Measurements from ENCODE around the gene INTS7. TPM values are rescaled to one million over a fixed set of nuclear protein-coding genes. Genes with fewer than 3 reads are reported as not detected.

INTS7 gene
- total RNA-seq, 2 donors from 2014 or later: 27.6 to 32.8 TPM

DNA sequence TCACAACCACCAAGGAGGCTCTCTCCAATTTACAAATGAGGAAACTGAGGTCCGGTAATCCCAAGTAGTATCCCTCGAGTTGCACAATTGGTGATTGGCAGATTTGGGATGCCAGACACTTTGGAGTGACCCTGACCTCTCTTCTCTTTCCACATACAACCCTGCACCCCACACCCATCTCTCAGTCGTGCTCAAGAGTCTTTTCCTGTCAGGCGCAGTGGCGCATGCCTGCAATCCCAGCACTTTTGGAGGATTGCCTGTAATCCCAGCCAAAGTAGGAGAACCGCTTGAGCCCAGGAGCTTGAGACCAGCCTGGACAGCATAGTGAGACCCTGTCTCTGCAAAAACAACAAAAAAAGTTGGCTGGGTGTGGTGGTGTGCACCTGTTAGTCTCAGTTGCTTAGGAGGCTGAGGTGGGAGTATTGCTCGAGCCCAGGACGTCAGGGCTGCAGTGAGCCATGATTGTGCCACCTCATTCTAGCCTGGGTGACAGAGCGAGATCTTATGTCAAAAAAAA lies 113.7 kb downstream of the INTS7 start:
- no peaks in the 10 kb centered on the region for H3K4me1 ChIP-seq (ENCODE audit: control insufficient read depth, insufficient read depth, low read length)
- TF ChIP-seq, protein P1, sequence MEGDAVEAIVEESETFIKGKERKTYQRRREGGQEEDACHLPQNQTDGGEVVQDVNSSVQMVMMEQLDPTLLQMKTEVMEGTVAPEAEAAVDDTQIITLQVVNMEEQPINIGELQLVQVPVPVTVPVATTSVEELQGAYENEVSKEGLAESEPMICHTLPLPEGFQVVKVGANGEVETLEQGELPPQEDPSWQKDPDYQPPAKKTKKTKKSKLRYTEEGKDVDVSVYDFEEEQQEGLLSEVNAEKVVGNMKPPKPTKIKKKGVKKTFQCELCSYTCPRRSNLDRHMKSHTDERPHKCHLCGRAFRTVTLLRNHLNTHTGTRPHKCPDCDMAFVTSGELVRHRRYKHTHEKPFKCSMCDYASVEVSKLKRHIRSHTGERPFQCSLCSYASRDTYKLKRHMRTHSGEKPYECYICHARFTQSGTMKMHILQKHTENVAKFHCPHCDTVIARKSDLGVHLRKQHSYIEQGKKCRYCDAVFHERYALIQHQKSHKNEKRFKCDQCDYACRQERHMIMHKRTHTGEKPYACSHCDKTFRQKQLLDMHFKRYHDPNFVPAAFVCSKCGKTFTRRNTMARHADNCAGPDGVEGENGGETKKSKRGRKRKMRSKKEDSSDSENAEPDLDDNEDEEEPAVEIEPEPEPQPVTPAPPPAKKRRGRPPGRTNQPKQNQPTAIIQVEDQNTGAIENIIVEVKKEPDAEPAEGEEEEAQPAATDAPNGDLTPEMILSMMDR (conservative IDR thresholded peaks at IDR 0.05): no peak
- no peaks in the 10 kb centered on the region for H3K36me3 Mint-ChIP-seq (ENCODE audit: low read depth)
- no peaks in the 10 kb centered on the region for H3K9me3 Mint-ChIP-seq
- H3K4me3 Mint-ChIP-seq: no peak overlapping the region
- H3K36me3 ChIP-seq (ENCODE audit: control insufficient read depth, insufficient read depth, low read length): no peaks in the 10 kb centered on the region
- H3K4me3 ChIP-seq (ENCODE audit: low read length): no peak overlapping the region
- no peaks in the 10 kb centered on the region for H3K4me1 Mint-ChIP-seq
- DNase-seq: no peak
- H3K27me3 Mint-ChIP-seq (ENCODE audit: insufficient read depth): peaks cover 10% of the 10 kb centered on the region
- no peaks in the 10 kb centered on the region for H3K27me3 ChIP-seq (ENCODE audit: control insufficient read depth, insufficient read depth, low read length, poor library complexity, severe bottlenecking)
- H3K9ac ChIP-seq (ENCODE audit: extremely low read depth, low read length, poor library complexity, severe bottlenecking): no peak overlapping the region
- H3K27ac ChIP-seq (ENCODE audit: low read depth, low read length): no peak overlapping the region
- no peak overlapping the region for H3K27ac Mint-ChIP-seq
- no peaks in the 10 kb centered on the region for H3K9me3 ChIP-seq (ENCODE audit: control insufficient read depth, low read length)
- 81 to 93% methylated on average over 8 to 9 of the region's 9 CpGs for WGBS, 2 experiments (ENCODE audit: insufficient coverage in 1 of 2, insufficient read length in 1 of 2)

DNA sequence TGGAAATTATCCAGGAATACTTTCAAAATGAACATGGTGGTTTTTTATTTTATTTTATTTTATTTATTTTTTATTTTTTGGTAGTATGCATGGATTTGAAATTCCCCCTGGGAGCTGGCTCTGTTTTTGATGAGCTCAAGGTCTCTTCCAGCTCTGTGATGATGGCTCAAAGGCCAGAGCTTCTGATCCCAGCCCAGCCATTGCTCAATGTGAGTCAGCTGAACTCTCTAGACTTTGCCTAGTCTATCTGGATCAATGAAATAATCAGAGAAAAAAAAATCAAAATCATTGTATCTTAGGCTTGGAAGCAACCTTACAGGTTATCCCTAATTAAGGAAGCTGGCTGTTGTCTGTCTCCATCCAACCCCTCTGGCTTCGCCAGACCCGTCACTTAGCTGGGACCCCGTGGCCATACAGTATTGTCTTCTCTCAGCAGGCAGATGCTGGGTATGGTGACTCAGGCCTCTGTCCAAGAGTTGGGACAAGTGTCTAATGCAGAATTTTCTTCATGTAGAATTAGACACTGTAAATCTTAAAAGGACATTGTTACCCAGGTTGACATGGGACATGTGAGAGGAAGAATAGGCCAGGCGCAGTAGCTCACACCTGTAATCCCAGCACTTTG lies 114.6 kb downstream of the INTS7 start:
- H3K4me3 Mint-ChIP-seq: no peak overlapping the region
- H3K36me3 ChIP-seq (ENCODE audit: control insufficient read depth, insufficient read depth, low read length): no peaks in the 10 kb centered on the region
- H3K27ac ChIP-seq (ENCODE audit: low read depth, low read length): no peak overlapping the region
- no peaks in the 10 kb centered on the region for H3K4me1 ChIP-seq (ENCODE audit: control insufficient read depth, insufficient read depth, low read length)
- WGBS, 2 experiments (ENCODE audit: insufficient coverage in 1 of 2, insufficient read length in 1 of 2): 80 to 96% methylated on average over 4 of the region's 4 CpGs
- no peak overlapping the region for H3K9ac ChIP-seq (ENCODE audit: extremely low read depth, low read length, poor library complexity, severe bottlenecking)
- no peaks in the 10 kb centered on the region for H3K9me3 ChIP-seq (ENCODE audit: control insufficient read depth, low read length)
- H3K27me3 ChIP-seq (ENCODE audit: control insufficient read depth, insufficient read depth, low read length, poor library complexity, severe bottlenecking): no peaks in the 10 kb centered on the region
- TF ChIP-seq, protein P1 (conservative IDR thresholded peaks at IDR 0.05): no peak
- no peaks in the 10 kb centered on the region for H3K9me3 Mint-ChIP-seq
- no peak for DNase-seq
- no peaks in the 10 kb centered on the region for H3K36me3 Mint-ChIP-seq (ENCODE audit: low read depth)
- H3K27ac Mint-ChIP-seq: no peak overlapping the region
- peaks cover 16% of the 10 kb centered on the region for H3K27me3 Mint-ChIP-seq (ENCODE audit: insufficient read depth)
- no peak overlapping the region for H3K4me3 ChIP-seq (ENCODE audit: low read length)
- H3K4me1 Mint-ChIP-seq: no peaks in the 10 kb centered on the region

DNA sequence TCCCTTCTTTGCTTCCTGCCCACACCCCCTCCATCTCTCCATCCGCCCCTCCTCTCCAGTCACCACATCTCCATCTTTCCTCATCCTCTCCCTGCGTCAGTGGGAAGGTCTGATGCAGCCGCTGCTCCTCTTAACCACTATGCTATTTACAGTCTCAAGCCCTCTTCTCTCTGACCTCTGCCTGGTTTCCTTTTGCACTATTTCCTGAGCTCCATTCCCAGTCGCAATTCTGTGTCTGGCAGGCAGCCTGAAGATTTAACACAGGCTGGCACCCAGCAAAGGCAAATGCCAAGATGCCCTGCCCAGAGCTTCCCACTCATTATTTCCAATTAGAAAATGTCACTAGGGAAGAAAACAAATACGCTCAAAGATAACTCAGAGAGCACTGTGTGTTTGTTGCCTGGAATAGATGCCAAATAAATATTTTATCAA lies 115.2 kb downstream of the INTS7 start:
- peaks cover 21% of the 10 kb centered on the region for H3K27me3 Mint-ChIP-seq (ENCODE audit: insufficient read depth)
- H3K9me3 Mint-ChIP-seq: no peaks in the 10 kb centered on the region
- H3K36me3 Mint-ChIP-seq (ENCODE audit: low read depth): no peaks in the 10 kb centered on the region
- Histone ChIP-seq H3K27me3 (ENCODE audit: control insufficient read depth, insufficient read depth, low read length, poor library complexity, severe bottlenecking) (no peaks in the 10 kb centered on the region), H3K4me3 (ENCODE audit: low read length) (no peak overlapping the region), H3K9ac (ENCODE audit: extremely low read depth, low read length, poor library complexity, severe bottlenecking) (no peak overlapping the region), H3K36me3 (ENCODE audit: control insufficient read depth, insufficient read depth, low read length) (no peaks in the 10 kb centered on the region), H3K9me3 (ENCODE audit: control insufficient read depth, low read length) (no peaks in the 10 kb centered on the region), H3K4me1 (ENCODE audit: control insufficient read depth, insufficient read depth, low read length) (no peaks in the 10 kb centered on the region), H3K27ac (ENCODE audit: low read depth, low read length) (no peak overlapping the region)
- TF ChIP-seq, protein P1 (conservative IDR thresholded peaks at IDR 0.05): no peak
- H3K27ac Mint-ChIP-seq: no peak overlapping the region
- 87 to 93% methylated on average over 3 to 5 of the region's 5 CpGs for WGBS, 2 experiments (ENCODE audit: insufficient coverage in 1 of 2, insufficient read length in 1 of 2)
- H3K4me3 Mint-ChIP-seq: no peak overlapping the region
- no peaks in the 10 kb centered on the region for H3K4me1 Mint-ChIP-seq
- DNase-seq: no peak

Measured in endodermal cell (in vitro differentiated cells).